HG03439 (cell line): ENCODE results near the gene SLC9A1.
"Not testable (repeated sequence)": the region's sequence is repeated elsewhere in the genome, so short reads cannot be mapped to it uniquely, and the experiment has no call there.

Experiments used
- ATAC-seq: cut with Tn5 transposase; IDR thresholded peaks from one replicate; pipeline ENCODE4 v1.9.1; 2021; ENCODE audit warnings: mild to moderate bottlenecking, moderate library complexity; ENCODE audit not compliant: unreplicated experiment

Gene SLC9A1

DNA sequence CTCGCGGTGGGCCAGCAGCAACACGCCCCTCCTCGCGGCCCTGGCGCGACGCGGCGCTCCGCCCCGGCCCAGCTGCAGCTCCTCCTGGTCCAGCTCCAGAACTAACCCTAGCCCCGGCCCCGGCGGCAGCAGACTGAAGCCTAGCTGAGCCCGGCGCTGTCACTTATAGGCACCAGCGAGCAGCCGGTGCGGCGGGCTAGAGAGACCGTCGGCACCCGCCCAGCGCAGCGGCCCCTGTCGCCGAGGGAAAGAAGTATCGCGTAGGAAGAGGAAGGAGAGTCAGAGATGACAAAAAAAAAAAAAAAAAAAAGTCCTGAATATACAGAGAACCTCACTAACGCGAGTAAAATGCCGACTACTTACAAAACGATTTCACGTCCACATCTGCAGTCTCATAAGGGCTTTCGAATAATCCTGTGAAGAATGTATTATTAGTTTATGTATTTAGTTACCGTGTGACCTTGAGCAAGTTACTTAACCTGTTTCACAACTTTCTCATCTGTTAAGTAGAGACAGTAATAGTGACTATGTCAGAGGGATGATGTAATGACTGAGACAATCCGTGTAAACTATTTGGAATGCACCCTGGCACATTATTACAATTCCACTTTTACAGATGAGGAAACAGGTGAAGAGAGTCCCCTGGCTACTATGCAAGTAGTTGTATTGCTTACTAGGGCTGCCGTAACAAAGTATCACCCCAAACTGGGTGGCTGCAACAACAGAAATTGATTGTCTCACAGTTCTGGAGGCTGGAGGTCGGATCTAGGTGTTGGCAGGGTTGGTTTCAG, at the start of gene SLC9A1:
Gene SLC9A1, minus strand, starts transcription at position 135 of the 791 bp plus-strand sequence. CDS start 791 bp downstream, outside the sequence.
- ATAC-seq: peak; percentile 84

DNA sequence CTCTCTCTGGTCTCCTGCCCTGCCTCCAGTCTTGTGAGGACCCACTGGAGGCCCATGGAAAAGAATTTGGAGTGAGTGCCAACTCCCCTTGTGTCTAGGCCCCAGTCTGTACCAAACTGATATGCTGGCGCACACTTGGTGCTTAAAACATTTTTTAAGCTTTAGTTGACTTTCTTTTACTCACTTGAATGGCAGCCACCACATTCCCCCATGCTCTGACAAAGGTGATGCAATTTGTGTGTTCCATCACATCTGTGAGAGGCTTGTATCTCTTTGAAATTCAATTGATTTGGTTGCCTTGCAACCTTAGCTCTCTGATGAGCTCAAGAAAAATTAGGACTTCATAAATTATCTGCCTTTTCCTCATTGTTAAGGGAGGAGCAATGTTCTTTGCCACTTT, 49.0 kb upstream of the SLC9A1 start:
- ATAC-seq: no peak

DNA sequence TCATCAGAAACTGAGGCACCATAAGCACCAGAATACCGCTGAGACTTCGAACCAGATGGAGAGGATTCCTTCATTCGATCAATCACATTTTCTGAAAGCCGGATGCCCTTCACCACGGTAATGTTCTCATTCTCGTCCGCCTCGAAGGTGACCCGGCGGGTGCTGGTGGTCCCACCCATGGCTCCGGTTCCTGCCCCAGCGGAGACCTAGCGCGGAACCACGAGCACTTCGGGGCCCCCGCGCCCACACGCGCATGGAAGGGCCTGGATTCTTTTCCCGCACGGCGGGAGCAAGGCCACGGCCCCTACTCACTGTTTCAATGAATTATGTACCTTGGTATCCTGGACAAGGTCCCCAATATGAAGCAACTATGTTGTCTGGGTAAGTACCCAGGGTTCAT, 46.4 kb upstream of the SLC9A1 start:
- no peak for ATAC-seq

DNA sequence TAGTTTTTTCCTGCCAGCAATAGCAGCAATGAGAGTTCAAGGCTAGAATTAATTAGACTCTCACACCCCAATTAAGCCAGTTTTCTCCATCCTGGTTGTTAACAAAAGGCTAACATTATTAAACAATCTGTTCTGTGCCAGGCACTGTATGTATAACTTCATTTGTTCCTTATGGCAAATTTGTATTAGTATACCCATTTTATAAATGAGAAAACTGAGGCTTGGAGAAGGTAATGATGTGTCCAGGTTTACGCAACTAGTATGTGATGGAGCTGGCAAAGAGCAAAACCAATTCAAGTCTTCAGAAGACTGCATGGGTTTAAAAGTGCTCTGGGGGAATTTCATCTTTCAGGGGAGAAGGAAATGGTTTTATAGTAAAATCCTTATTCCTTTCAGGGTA, 38.3 kb upstream of the SLC9A1 start:
- ATAC-seq: no peak

DNA sequence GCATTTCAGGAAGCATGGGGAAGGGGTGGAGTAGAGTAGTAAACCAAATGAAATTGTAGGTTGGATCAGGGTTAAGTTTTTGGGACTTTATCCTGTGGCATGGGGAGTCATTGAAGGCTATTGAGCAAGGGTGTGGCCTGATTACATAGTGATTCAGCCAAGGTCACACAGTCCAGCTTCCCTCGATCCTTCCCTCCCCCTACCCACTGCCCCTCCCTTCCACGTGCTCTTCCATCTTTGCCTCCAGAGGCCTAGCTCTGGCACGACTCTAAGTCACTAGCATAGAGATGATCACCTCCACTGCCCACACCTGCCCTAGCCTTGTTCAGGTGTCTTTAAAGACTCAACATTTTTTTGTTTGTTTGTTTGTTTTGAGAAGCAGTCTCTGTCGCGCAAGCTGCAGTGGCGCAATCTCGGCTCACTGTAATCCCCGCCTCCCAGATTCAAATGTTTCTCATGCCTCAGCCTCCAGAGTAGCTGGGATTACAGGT, 37.2 kb upstream of the SLC9A1 start:
- ATAC-seq: no peak

DNA sequence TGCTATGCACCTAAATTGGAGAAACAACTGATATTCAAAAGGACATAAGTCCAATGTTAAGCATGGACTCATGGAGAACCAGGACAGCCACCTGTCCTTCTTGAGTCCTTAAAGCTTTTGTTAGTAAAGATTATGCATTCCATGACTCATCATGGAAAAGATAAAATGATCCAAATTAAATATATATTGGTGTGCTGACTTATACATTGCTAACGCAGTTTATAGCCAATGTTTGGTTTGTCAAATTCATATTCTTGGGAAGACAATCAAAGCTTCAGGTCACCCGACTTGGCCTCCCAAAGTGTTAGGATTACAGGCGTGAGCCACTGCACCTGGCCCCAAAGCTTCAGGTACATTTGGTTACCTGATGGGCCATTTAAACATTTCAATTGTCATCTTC, 29.7 kb upstream of the SLC9A1 start:
- ATAC-seq: not testable (repeated sequence)

DNA sequence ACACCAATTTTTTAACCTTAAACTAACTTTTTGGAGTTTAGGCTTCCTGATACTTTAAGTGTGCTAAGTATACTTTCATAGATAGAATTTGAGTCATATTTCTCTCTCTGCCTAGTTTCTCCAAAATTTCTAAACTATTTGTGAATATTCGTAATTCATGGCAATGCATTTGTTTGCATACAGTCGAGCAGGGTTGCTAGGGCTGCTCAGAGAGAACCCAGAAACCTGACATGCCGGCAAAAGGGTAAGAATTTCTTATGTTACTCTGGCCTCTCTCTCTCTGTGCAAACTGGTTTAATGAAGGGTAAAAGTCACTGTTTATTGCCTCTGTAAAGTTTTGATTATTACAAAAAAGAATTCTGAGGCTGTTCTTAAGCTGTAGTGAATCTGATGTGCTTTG, 25.1 kb upstream of the SLC9A1 start:
- no peak for ATAC-seq

DNA sequence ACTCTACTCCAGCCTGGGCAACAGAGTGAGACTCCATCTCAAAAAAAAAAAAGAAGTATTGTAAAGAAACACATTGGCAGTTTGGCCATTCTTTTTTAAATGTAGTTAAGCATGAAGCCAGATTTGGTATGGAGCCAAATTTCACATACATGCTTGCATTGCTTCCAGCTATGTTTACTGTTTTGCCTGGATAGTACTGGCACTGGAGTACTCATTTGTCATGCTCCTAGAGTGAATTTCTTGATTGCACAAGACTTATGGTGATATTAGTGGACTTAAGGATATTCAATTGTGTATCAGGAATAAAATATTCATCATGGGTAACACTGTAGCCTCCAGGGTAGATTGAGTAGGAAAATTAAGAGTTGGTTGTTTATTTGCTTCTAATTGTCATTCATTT, 24.5 kb upstream of the SLC9A1 start:
- no peak for ATAC-seq

DNA sequence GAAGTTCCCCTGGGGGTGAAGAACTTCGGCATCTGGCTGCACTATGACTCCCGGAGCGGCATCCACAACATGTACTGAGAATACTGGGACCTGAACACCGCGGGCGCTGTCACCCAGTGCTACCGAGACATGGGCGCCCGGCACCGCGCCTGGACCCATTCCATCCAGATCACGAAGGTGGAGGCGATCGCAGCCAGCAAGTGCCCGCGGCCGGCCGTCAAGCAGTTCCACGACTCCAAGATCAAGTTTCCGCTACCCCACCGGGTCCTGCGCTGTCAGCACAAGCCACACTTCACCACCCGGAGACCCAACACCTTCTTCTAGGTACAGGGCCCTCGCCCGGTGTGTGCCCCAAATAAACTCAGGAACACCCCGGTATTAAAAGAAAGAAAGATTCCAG, 22.0 kb upstream of the SLC9A1 start:
- ATAC-seq: no peak

DNA sequence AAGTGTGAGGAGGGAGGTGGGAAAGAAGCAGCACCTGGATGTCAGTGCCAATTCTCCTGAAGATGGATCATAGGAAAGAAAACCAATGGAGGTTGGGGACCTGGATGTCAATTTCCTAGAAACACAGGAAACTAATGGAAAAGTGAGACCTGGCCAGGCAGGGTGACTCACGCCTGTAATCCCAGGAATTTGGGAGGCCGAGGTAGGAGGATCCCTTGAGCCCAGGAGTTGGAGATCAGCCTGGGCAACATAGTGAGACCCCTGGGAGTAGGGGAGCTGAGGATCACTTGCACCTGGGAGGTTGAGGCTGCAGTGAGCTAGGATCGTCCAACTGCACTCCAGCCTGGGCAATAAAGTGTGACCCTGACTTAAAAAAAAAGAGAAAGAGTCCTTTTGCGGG, 21.4 kb upstream of the SLC9A1 start:
- ATAC-seq: no peak

DNA sequence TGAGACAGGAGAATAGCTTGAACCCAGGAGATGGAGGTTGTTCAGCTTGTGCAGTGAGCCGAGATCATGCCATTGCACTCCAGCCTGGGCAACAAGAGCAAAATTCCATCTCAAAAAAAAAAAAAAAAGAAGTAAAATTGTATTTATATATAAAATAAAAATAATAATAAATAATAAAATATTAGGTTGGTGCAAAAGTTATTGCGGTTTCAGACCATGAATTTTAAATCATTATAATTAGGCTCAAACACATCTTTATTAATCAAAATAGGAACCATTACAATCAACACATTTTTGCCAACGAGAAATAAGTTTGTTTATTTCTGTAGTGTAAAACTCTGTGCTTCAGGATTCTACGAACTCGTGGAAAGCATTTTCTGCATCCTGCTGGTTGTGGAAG, 18.1 kb upstream of the SLC9A1 start:
- ATAC-seq: not testable (repeated sequence)

DNA sequence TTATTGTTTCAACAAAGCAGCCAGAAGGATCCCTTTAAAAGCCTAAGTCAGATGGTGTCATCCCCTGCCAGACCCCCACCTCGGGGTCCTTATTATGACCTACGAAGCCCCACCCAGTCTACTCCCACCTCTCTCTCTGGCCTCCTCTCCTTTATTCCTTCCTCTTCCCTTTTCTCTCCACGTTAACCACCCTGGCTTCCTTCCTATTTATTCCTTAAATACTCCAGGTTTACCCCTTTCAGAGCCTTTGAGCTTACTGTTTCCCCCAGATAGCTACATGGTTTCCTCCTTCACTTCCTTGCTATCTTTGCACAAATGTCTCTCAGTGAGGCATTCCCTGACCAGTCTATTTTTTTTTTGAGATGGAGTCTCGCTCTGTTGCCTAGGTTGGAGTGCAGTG, 12.0 kb upstream of the SLC9A1 start:
- ATAC-seq: no peak

DNA sequence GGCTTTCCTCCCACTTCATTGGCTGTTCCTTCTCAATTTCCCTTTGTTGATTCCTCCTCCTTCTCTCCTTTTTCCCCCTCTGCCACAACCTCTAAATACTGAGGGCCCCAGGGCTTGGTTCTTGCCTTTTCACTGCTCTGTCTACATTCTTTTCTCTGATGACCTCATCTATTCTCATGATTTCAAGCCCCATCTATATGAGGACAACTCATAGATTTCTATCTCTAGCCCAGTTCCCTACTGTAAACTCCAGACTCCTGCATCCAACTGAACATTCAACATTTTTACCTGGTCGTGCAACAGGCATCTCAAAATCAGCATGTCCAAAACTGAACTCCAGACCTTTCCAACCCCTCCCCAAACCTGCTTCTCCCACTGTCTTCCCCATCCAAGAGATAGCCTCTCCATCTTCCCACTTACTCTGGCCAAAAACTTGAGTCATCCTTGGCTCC, 11.5 kb upstream of the SLC9A1 start:
- ATAC-seq: no peak

DNA sequence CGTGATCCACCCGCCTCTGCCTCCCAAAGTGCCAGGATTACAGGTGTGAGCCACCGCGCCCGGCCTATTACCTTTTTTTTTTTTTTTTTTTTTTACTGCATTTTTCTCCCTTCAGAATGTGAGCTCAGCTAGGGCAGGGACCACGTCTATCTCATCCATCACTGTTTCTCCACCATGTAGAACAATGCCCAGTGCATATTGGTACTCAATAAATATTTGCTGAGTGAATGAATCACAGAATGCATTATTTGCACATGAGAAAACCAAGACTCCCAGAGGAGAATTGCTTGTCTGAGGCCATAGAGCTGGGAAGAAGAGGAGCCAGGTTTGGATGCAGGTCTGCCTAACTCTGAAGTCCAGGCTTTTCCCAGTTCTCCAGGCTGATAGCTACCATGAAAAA, 8.2 kb upstream of the SLC9A1 start:
- ATAC-seq: no peak

DNA sequence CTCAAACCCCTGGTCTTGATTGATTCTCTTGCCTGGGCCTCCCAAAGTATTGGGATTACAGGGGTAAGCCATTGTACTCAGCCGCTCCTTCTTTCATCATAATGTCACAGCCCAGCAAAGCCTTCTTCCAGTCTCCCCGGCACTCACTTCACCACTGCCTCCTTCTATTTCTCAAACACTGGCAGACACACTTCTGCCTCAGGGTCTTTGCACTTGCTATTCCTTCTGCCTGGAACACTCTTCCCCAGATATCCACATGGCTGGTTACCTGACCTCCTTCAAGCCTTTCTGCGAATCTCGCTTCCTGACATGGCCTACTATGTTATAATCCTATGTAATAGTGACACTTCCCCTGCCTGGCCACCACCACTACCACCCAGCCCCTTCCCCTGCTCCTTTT, 7.2 kb upstream of the SLC9A1 start:
- no peak for ATAC-seq

DNA sequence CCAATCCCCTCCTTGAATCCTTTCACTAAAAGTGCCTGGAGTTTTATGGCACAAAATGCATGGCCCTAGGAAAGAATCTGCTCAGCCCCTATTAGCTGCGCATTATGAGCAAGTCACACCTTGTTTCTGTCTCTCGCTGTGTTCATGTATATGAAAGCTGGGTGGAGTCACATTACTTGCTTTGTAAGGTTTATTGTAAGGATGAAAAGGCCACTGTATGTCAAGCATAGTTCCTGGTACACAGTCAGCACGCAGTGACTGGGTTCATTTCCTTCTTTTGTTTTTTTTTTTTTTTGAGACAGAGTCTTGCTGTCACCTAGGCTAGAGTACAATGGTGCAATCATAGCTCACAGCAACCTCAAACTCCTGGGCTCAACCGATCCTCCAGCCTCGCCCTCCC, 6.7 kb upstream of the SLC9A1 start:
- no peak for ATAC-seq

DNA sequence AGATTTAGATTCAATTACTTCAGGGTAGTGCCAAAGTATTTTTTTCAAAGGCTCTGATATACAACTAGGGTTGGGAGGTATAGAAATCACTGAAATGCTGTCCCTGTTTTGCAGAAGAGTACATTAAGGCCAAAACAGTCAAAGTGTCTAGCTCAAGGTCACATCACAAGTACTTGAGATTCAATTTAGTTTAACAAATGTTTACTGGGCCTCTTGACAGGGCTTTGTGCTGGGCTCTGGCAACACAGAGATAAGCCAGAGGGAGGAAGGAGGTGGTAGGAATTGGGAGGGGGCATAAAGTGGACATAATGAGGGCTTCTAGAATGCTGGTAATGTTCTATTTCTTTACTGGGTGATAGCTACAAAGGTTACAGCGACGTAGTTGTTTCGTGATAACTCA, 2.3 kb upstream of the SLC9A1 start:
- no peak for ATAC-seq

DNA sequence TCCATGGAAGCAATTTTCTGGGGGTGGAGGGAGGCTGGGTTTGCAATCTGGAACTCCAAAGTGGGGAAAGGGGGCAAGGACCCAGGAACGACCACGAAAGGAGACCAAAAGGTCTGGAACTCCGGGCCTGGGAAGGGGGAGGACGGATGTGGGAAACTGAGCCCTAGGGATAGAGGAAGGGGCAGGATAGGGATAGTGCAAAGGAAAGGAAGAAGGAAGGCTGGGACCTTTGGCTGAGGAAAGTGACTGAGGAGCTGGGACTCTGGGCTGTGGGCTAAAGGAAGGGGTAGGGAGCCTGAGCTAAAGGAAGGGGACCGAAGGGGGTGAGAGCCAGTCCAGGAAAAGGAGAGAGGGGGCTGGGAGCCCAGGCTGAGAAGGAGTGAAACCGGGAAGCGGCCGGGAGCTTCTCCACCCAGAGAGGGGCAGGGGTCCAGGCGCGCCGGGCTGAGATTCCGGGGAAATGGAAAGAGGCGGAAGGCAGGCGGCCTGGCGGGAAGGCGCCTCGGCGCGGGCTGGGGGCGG, 395 bp downstream of the SLC9A1 start:
- ATAC-seq: no peak

DNA sequence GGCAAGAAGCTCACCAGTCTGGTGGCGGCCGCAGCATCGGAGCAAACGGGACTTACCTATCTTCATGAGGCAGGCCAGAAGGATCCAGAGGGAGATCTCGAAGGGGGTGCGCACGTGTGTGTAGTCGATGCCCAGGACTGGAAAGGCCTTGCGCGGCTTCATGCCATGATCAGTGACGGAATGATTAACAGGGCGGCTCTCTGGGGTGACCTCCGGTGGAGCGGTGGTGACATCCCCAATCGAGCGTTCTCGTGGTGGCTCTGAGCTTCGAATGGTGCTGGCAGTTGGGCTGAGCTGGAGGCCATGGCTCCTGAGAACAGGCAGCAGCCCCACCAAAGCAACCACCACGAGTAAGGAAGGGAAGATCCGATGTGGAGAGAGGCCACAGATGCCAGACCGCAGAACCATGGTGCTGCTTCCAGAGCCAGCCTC, 982 bp downstream of the SLC9A1 start:
- ATAC-seq: no peak

DNA sequence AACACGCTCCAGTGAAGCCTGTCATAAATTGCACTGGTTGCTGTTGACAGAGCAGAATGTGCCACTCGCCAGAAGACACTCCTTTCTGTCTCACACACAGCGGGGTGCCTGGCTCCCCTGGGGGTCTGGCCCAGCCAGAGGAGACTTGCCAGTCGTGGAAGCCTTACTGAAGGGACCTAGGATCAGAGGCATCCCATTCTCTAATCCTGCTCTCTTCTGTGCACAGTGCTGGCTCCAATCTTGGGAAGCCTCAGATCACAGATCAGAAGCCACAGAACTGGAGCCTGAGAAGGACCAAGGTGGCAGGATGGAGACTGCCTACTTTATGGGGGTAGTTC, 1.4 kb downstream of the SLC9A1 start:
- no peak for ATAC-seq

DNA sequence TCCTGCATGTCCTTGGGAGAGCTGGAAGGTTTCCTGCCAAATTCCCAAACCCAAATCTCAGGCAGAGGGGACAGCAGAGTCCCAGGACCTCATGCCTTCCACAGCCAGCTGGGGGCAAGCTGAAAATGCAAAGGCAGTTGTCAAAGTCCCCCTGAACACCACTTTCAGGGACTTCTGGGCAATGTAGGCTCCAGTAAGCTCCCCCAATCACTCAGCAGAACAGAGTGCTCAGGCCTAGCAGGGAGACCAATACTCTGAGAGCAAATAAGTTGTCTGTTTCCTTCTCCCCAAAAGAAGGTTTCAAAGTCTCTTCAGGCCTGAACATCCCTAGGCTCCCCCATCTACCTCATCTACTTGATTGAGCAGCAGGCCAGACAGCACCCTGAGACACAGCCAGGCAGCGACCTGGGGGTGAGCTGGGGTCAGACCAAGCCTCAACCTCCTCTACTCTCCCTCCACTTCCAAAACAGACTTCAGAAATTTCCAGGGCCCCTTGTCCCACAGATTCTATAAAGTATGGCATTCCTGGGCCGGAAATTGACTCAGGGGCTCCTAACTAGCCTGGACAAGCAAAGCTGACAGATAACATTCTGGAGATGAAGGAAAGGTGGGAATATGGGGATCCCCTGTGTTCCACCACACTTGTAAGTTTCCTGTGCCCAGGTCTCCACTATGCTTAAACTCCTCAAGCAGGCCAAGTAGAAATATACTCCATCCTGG, 1.9 kb downstream of the SLC9A1 start:
- ATAC-seq: no peak
